ENCODE results near the gene PSMD3. TPM values are rescaled to one million over a fixed set of nuclear protein-coding genes. Genes with fewer than 3 reads are reported as not detected.

PSMD3 gene
- total RNA-seq (2022; extraction: Qiagen RNA extraction) = 149 to 176 TPM (median 172 TPM) in 5 replicates

DNA sequence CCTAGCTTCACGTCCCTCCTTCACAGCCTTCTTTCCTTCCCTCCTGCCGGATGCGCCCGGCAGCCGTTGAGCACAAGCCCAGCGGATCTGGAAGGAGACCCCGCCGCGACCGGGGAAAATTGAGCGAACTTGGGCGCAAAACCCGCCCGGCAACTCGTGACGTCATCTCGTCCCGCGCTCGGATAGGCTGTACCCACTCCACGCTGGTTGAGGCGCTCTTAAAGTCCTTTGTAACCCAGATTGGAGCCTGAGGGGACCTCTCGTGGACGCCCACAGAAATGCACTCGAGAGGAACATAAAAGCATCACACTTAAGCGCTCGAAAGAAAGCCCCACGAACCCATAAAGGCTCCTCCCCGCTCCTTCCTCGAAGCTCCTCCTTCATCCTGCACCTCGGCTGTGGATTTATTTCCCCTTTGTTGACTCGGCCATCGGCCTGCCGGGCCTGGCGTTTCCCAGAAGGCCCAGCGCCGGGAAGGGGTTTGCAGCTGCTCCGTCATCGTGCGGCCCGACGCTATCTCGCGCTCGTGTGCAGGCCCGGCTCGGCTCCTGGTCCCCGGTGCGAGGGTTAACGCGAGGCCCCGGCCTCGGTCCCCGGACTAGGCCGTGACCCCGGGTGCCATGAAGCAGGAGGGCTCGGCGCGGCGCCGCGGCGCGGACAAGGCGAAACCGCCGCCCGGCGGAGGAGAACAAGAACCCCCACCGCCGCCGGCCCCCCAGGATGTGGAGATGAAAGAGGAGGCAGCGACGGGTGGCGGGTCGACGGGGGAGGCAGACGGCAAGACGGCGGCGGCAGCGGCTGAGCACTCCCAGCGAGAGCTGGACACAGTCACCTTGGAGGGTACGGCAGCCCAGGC is at the start of gene PSMD3:
Gene PSMD3, plus strand, starts transcription at position 457 of the 856 bp plus-strand sequence. Its CDS starts 164 bp downstream, at position 621.

DNA sequence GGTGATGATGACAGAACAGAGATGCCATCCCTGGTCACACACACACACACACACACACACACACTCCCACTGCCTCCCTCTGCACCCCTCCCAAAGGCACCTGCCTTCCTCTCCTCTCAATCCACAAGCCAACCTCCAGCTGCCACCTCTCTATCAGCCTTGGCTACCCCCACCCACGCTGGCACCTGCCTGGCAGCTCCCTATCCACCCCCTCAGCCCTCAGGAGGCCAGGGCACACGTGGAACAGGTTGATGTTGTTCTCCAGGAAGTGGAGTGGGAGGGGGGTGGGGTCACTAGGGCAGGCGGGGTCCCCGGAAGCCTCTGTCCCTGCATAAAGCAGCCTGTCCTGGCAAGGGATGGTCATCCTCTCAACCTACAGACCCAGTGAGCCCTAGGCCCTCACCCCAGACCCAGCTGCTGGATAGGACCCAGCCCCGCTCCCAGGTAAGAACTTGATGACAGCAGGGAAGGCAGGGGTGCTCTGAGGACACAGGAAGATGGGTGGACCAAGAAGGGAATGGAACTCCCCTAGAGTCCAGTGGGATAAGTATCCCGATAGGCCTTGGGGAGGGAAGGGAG is 17.9 kb upstream of the PSMD3 start, which contains the start of gene GSDMA:
Gene GSDMA, plus strand, starts transcription at position 363 of the 579 bp plus-strand sequence. CDS start 2,684 bp downstream, outside the sequence.

DNA sequence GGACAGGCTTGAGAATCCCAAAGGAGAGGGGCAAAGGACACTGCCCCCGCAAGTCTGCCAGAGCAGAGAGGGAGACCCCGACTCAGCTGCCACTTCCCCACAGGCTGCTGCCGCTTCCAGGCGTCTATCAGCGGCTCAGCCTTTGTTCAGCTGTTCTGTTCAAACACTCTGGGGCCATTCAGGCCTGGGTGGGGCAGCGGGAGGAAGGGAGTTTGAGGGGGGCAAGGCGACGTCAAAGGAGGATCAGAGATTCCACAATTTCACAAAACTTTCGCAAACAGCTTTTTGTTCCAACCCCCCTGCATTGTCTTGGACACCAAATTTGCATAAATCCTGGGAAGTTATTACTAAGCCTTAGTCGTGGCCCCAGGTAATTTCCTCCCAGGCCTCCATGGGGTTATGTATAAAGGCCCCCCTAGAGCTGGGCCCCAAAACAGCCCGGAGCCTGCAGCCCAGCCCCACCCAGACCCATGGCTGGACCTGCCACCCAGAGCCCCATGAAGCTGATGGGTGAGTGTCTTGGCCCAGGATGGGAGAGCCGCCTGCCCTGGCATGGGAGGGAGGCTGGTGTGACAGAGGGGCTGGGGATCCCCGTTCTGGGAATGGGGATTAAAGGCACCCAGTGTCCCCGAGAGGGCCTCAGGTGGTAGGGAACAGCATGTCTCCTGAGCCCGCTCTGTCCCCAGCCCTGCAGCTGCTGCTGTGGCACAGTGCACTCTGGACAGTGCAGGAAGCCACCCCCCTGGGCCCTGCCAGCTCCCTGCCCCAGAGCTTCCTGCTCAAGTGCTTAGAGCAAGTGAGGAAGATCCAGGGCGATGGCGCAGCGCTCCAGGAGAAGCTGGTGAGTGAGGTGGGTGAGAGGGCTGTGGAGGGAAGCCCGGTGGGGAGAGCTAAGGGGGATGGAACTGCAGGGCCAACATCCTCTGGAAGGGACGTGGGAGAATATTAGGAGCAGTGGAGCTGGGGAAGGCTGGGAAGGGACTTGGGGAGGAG is 34.7 kb downstream of the PSMD3 start, which contains the start of gene CSF3:
Gene CSF3, plus strand, starts transcription at position 436 of the 993 bp plus-strand sequence. Its CDS starts 35 bp downstream, at position 471.

Other genes starting within 250 kb of the PSMD3 start
- 3.0 to 4.9 TPM (median 4.4 TPM) in 5 replicates for gene GRB7, start 242.9 kb upstream of the PSMD3 start, total RNA-seq (2022; extraction: Qiagen RNA extraction)
- not detected in 5 replicates for gene IKZF3, start 116.5 kb upstream of the PSMD3 start, total RNA-seq (2022; extraction: Qiagen RNA extraction)
- not detected in 5 replicates for gene ZPBP2, start 112.6 kb upstream of the PSMD3 start, total RNA-seq (2022; extraction: Qiagen RNA extraction)
- 1.0 to 2.5 TPM (median 2.1 TPM) in 5 replicates for gene GSDMB, start 62.2 kb upstream of the PSMD3 start, total RNA-seq (2022; extraction: Qiagen RNA extraction)
- 29.3 to 44.6 TPM (median 41.0 TPM) in 5 replicates for gene ORMDL3, start 53.2 kb upstream of the PSMD3 start, total RNA-seq (2022; extraction: Qiagen RNA extraction)
- gene LRRC3C, start 53.1 kb upstream of the PSMD3 start, total RNA-seq (2022; extraction: Qiagen RNA extraction) = not detected in 5 replicates
- not detected in 5 replicates for gene GSDMA, start 17.8 kb upstream of the PSMD3 start, total RNA-seq (2022; extraction: Qiagen RNA extraction)
- gene CSF3, start 34.6 kb downstream of the PSMD3 start, total RNA-seq (2022; extraction: Qiagen RNA extraction) = 0.18 to 0.97 TPM (median 0.53 TPM) in 5 replicates
- gene MED24, start 73.6 kb downstream of the PSMD3 start, total RNA-seq (2022; extraction: Qiagen RNA extraction) = 46.6 to 62.3 TPM (median 55.6 TPM) in 5 replicates
- 21.1 to 30.3 TPM (median 28.8 TPM) in 5 replicates for gene THRA, start 82.2 kb downstream of the PSMD3 start, total RNA-seq (2022; extraction: Qiagen RNA extraction)
- gene NR1D1, start 119.8 kb downstream of the PSMD3 start, total RNA-seq (2022; extraction: Qiagen RNA extraction) = 8.2 to 11.4 TPM (median 10.6 TPM) in 5 replicates
- 58.5 to 65.4 TPM (median 64.8 TPM) in 5 replicates for gene MSL1, start 141.2 kb downstream of the PSMD3 start, total RNA-seq (2022; extraction: Qiagen RNA extraction)
- gene CASC3, start 159.7 kb downstream of the PSMD3 start, total RNA-seq (2022; extraction: Qiagen RNA extraction) = 43.9 to 47.0 TPM (median 46.0 TPM) in 5 replicates
- gene RAPGEFL1, start 196.7 kb downstream of the PSMD3 start, total RNA-seq (2022; extraction: Qiagen RNA extraction) = 2.2 to 3.4 TPM (median 2.8 TPM) in 5 replicates
- 17.2 to 21.8 TPM (median 19.5 TPM) in 5 replicates for gene WIPF2, start 238.5 kb downstream of the PSMD3 start, total RNA-seq (2022; extraction: Qiagen RNA extraction)

Measured in A549 treated with Mapracorat at 1 μM for 4 hours (cell line).